GM12873 (cell line): ENCODE measurements around the gene XK.

Experiments used
- TF ChIP-seq, protein P1 (sequence below): IDR thresholded peaks from 2 replicates; pipeline ENCODE4 v1.5.1; 2012; ENCODE audit warnings: low read depth, mild to moderate bottlenecking, moderate library complexity, low read length, control low read depth; ENCODE audit not compliant: insufficient read depth; ENCODE audit errors: missing control alignments

Gene XK

DNA sequence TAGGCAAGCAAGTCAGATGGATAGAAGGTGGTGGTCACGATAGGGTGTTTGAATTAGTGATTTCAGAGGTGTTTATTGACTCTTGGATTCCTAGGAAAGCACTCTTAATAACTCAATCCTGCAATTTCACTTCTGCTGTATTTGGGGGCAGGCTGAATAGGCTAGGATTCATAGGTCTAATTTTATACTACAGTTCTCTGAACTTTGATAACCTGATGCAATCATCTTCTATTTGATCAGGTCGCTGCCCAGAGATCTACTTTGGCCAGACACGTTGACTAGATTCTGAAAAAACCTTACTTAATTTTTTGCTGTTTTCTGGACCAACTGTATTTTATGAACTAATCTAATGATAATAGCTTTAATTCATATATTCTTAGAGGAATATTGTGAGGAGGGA lies 26.4 kb downstream of the XK start:
- TF ChIP-seq, protein P1, sequence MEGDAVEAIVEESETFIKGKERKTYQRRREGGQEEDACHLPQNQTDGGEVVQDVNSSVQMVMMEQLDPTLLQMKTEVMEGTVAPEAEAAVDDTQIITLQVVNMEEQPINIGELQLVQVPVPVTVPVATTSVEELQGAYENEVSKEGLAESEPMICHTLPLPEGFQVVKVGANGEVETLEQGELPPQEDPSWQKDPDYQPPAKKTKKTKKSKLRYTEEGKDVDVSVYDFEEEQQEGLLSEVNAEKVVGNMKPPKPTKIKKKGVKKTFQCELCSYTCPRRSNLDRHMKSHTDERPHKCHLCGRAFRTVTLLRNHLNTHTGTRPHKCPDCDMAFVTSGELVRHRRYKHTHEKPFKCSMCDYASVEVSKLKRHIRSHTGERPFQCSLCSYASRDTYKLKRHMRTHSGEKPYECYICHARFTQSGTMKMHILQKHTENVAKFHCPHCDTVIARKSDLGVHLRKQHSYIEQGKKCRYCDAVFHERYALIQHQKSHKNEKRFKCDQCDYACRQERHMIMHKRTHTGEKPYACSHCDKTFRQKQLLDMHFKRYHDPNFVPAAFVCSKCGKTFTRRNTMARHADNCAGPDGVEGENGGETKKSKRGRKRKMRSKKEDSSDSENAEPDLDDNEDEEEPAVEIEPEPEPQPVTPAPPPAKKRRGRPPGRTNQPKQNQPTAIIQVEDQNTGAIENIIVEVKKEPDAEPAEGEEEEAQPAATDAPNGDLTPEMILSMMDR = no peak

DNA sequence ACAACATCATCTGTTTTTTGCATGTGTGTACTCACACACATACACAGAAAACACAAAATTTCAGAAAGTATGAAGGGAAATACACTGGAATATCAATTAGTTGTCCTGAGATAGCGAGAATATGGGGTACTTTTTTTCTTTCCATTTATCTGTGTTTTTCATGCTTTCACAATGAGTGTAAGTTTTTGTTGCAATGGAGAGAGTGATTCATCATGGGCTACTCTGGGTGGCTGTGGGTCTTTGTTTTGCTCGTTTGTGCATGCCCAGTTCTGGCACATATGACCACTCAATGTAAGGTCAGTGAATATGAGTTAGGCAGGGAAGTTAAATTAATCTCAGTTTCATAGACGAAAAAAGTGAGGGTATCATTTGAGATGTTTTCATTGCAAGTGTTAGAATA lies 26.9 kb downstream of the XK start:
- TF ChIP-seq, protein P1 = no peak

DNA sequence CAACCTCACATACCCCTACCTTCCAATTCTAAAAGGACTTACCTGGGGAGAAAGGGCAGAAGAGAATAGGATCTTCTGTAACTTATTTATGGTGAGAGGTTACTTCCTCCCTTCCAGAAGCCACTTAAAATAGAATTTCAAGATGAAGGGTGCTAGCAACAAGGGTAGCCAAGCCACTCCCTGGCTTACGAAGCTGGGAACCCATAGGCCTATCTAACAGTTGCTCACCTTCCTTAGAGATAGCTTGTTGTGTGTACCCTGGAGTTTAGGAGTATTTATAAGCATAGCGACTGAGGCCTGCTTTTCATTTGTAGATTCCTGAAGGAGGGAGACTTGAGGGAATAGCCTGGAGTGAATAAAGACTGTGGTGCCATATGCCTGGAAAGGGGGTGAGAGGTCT lies 28.9 kb downstream of the XK start:
- TF ChIP-seq, protein P1 = no peak

DNA sequence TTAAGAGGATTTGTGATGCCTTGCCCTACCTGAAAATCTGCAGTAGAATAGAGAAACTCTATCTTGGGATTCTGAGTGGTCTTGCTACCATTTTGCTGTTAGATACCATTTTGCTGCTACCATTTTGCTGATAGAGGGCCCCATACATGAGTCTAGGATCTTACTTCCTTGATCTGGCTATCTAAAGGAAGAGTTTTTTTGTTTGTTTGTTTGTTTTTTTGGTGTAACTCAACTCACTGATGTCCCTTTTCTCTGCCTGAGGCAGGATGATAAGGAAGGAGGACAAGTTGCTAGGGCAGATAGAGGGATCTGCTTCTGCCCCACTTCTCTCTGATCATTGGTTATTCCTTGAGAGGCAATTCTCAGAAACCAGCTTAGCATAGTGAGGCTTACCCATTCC lies 31.0 kb downstream of the XK start:
- TF ChIP-seq, protein P1 = no peak

DNA sequence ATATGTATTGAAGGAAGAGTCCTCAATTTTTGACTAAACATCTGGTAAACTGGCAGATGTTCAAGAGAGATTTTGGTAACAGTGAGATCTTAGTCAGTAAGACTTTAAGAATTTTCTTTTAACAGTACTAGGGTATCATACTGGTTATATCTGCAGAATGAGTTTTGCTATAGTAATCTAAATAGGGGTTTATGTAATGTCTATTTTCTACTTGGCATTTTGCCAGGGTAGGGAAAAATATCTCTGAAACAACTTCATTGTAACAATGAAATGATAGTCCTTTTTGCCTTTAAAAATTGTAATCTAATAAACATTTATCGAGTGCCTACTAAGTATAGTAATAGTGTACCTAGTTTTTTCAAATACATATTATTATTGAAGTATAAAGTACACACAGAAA lies 32.1 kb downstream of the XK start:
- TF ChIP-seq, protein P1 = no peak

DNA sequence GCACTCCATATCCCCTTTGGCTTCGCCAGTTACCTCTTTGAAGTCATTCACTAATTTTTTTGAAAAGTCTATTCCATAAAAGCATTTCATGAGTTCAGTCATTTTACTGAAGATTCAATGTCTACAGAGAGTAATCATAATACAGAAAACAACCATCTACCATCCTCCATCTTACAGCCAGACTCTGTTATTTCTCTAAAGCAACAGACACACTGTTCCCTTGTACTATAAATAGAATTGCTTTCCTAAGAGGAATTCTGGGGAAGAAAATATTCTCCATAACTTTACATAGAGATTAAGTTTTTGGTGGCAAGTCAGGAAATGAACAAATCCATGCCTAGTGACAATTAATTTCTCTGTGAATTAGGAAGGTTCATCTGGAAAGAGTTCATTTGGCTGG lies 37.0 kb downstream of the XK start:
- TF ChIP-seq, protein P1 = no peak

DNA sequence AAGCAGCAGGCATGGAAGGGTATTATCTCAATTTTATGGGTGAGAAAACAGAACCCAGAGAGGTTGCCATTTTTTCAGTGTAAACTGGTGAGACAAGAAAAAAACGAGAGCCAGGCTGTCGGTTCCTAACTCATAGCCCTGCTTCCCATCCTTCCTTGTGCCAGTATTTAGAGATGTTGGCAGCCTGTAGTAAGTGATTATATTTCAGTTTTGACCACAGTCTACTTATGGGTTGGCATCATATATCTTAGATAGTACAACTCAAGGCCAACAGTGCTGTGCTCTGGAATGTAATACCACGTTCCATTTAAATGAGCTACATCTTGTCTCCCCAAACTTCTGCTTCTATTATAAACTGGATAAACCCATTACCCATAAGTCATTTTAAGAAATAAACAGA lies 40.8 kb downstream of the XK start:
- TF ChIP-seq, protein P1 = no peak
